ENCODE measurements around the gene BAIAP3. TPM values are rescaled to one million over a fixed set of nuclear protein-coding genes. Genes with fewer than 3 reads are reported as not detected.
"Not testable (repeated sequence)": the region's sequence is repeated elsewhere in the genome, so short reads cannot be mapped to it uniquely, and the experiment has no call there.

BAIAP3 gene
- polyA plus RNA-seq, 4 donors = 4.5 to 10.5 (median 7.0) TPM

- Histone ChIP-seq H3K27me3 (ENCODE audit: control insufficient read depth in 3 of 3, insufficient read depth in 3 of 3, low read length in 3 of 3) (peaks cover 0 to 10% (median 0%) of the 10 kb centered on the region in 3 donors), H3K27ac (ENCODE audit: low read depth in 1 of 3, low read length in 2 of 3) (no peak overlapping the region), H3K4me3 (ENCODE audit: low read depth in 1 of 3, low read length in 3 of 3) (no peak overlapping the region), H3K9me3 (ENCODE audit: control insufficient read depth in 2 of 2, insufficient read depth in 1 of 2, low read depth in 1 of 2, low read length in 1 of 2) (peaks cover 3 to 9% of the 10 kb centered on the region in 2 donors), H3K4me1 (ENCODE audit: control insufficient read depth in 3 of 3, insufficient read depth in 2 of 3, low read depth in 1 of 3, low read length in 2 of 3) (peaks cover 0 to under 1% (median 0%) of the 10 kb centered on the region in 3 donors), H3K36me3 (ENCODE audit: control insufficient read depth in 3 of 3, insufficient read depth in 2 of 3, low read depth in 1 of 3, low read length in 3 of 3) (peaks cover 0 to 56% (median 8%) of the 10 kb centered on the region in 3 donors)
- DNase-seq = no peak
- WGBS, 3 donors = 68 to 79% (median 76%) methylated on average over 17 of the region's 17 CpGs
- no peak for FAIRE-seq
These were observed 7.1 kb upstream of the BAIAP3 start for GRCh38 chr16:1326391-1326790.

- 70 to 77% (median 75%) methylated on average over 12 to 17 of the region's 17 CpGs for WGBS, 3 donors
- FAIRE-seq (no peak), DNase-seq (no peak)
- H3K27me3 ChIP-seq (ENCODE audit: control insufficient read depth in 3 of 3, insufficient read depth in 3 of 3, low read length in 3 of 3) = peaks cover 0 to 17% (median 0%) of the 10 kb centered on the region in 3 donors
- no peak overlapping the region for H3K27ac ChIP-seq (ENCODE audit: low read depth in 1 of 3, low read length in 2 of 3)
- H3K9me3 ChIP-seq (ENCODE audit: control insufficient read depth in 2 of 2, insufficient read depth in 1 of 2, low read depth in 1 of 2, low read length in 1 of 2) = peaks cover 3 to 9% of the 10 kb centered on the region in 2 donors
- H3K4me3 ChIP-seq (ENCODE audit: low read depth in 1 of 3, low read length in 3 of 3) = no peak overlapping the region
- H3K4me1 ChIP-seq (ENCODE audit: control insufficient read depth in 3 of 3, insufficient read depth in 2 of 3, low read depth in 1 of 3, low read length in 2 of 3) = peaks cover 0 to 7% (median 3%) of the 10 kb centered on the region in 3 donors
- peaks cover 0 to 49% (median 8%) of the 10 kb centered on the region in 3 donors for H3K36me3 ChIP-seq (ENCODE audit: control insufficient read depth in 3 of 3, insufficient read depth in 2 of 3, low read depth in 1 of 3, low read length in 3 of 3)
These were observed 6.4 kb upstream of the BAIAP3 start for GRCh38 chr16:1326946-1327618.

GRCh38 chr16:1327619-1327947 lies 5.9 kb upstream of the BAIAP3 start:
- H3K27ac ChIP-seq (ENCODE audit: low read depth in 1 of 3, low read length in 2 of 3) = no peak overlapping the region
- peaks cover 0 to 12% (median 3%) of the 10 kb centered on the region in 3 donors for H3K4me1 ChIP-seq (ENCODE audit: control insufficient read depth in 3 of 3, insufficient read depth in 2 of 3, low read depth in 1 of 3, low read length in 2 of 3)
- FAIRE-seq = no peak
- peaks cover 0 to 22% (median 0%) of the 10 kb centered on the region in 3 donors for H3K27me3 ChIP-seq (ENCODE audit: control insufficient read depth in 3 of 3, insufficient read depth in 3 of 3, low read length in 3 of 3)
- 63 to 82% (median 71%) methylated on average over 5 of the region's 5 CpGs for WGBS, 3 donors
- H3K4me3 ChIP-seq (ENCODE audit: low read depth in 1 of 3, low read length in 3 of 3) = no peak overlapping the region
- H3K9me3 ChIP-seq (ENCODE audit: control insufficient read depth in 2 of 2, insufficient read depth in 1 of 2, low read depth in 1 of 2, low read length in 1 of 2) = peaks cover 3 to 9% of the 10 kb centered on the region in 2 donors
- no peak for DNase-seq
- peaks cover 0 to 45% (median 8%) of the 10 kb centered on the region in 3 donors for H3K36me3 ChIP-seq (ENCODE audit: control insufficient read depth in 3 of 3, insufficient read depth in 2 of 3, low read depth in 1 of 3, low read length in 3 of 3)

- Histone ChIP-seq H3K4me1 (ENCODE audit: control insufficient read depth in 3 of 3, insufficient read depth in 2 of 3, low read depth in 1 of 3, low read length in 2 of 3) (peaks cover 0 to 18% (median 3%) of the 10 kb centered on the region in 3 donors), H3K36me3 (ENCODE audit: control insufficient read depth in 3 of 3, insufficient read depth in 2 of 3, low read depth in 1 of 3, low read length in 3 of 3) (peaks cover 0 to 41% (median 8%) of the 10 kb centered on the region in 3 donors), H3K27me3 (ENCODE audit: control insufficient read depth in 3 of 3, insufficient read depth in 3 of 3, low read length in 3 of 3) (peaks cover 0 to 27% (median 4%) of the 10 kb centered on the region in 3 donors)
- not testable (repeated sequence) for H3K4me3 ChIP-seq (ENCODE audit: low read depth in 1 of 3, low read length in 3 of 3); H3K9me3 ChIP-seq (ENCODE audit: control insufficient read depth in 2 of 2, insufficient read depth in 1 of 2, low read depth in 1 of 2, low read length in 1 of 2); FAIRE-seq; DNase-seq; H3K27ac ChIP-seq (ENCODE audit: low read depth in 1 of 3, low read length in 2 of 3)
- WGBS, 3 donors = 81 to 88% (median 85%) methylated on average over 19 to 20 of the region's 20 CpGs
These were observed 5.3 kb upstream of the BAIAP3 start for GRCh38 chr16:1328136-1328535.

GRCh38 chr16:1328961-1329360 lies 4.5 kb upstream of the BAIAP3 start:
- not testable (repeated sequence) for H3K4me3 ChIP-seq (ENCODE audit: low read depth in 1 of 3, low read length in 3 of 3); DNase-seq; FAIRE-seq; H3K27ac ChIP-seq (ENCODE audit: low read depth in 1 of 3, low read length in 2 of 3); H3K9me3 ChIP-seq (ENCODE audit: control insufficient read depth in 2 of 2, insufficient read depth in 1 of 2, low read depth in 1 of 2, low read length in 1 of 2)
- H3K36me3 ChIP-seq (ENCODE audit: control insufficient read depth in 3 of 3, insufficient read depth in 2 of 3, low read depth in 1 of 3, low read length in 3 of 3) = peaks cover 0 to 33% (median 6%) of the 10 kb centered on the region in 3 donors
- WGBS, 3 donors = 86 to 93% (median 88%) methylated on average over 10 of the region's 10 CpGs
- peaks cover 0 to 32% (median 6%) of the 10 kb centered on the region in 3 donors for H3K27me3 ChIP-seq (ENCODE audit: control insufficient read depth in 3 of 3, insufficient read depth in 3 of 3, low read length in 3 of 3)
- peaks cover 0 to 21% (median 3%) of the 10 kb centered on the region in 3 donors for H3K4me1 ChIP-seq (ENCODE audit: control insufficient read depth in 3 of 3, insufficient read depth in 2 of 3, low read depth in 1 of 3, low read length in 2 of 3)

- FAIRE-seq (no peak), DNase-seq (peak in 1 of 2 donors; percentile 15)
- Histone ChIP-seq H3K36me3 (ENCODE audit: control insufficient read depth in 3 of 3, insufficient read depth in 2 of 3, low read depth in 1 of 3, low read length in 3 of 3) (peaks cover 0 to 18% (median under 1%) of the 10 kb centered on the region in 3 donors), H3K4me1 (ENCODE audit: control insufficient read depth in 3 of 3, insufficient read depth in 2 of 3, low read depth in 1 of 3, low read length in 2 of 3) (peaks cover 0 to 24% (median 3%) of the 10 kb centered on the region in 3 donors), H3K27ac (ENCODE audit: low read depth in 1 of 3, low read length in 2 of 3) (no peak overlapping the region), H3K4me3 (ENCODE audit: low read depth in 1 of 3, low read length in 3 of 3) (no peak overlapping the region), H3K9me3 (ENCODE audit: control insufficient read depth in 2 of 2, insufficient read depth in 1 of 2, low read depth in 1 of 2, low read length in 1 of 2) (peaks cover 3 to 9% of the 10 kb centered on the region in 2 donors), H3K27me3 (ENCODE audit: control insufficient read depth in 3 of 3, insufficient read depth in 3 of 3, low read length in 3 of 3) (peaks cover 4 to 46% (median 6%) of the 10 kb centered on the region in 3 donors)
- WGBS, 3 donors = 66 to 76% (median 74%) methylated on average over 15 to 17 of the region's 17 CpGs
These were observed 3.1 kb upstream of the BAIAP3 start for GRCh38 chr16:1330260-1330914.

- H3K27ac ChIP-seq (ENCODE audit: low read depth in 1 of 3, low read length in 2 of 3) = peak overlapping the region in 1 of 3 donors; percentile 79
- H3K9me3 ChIP-seq (ENCODE audit: control insufficient read depth in 2 of 2, insufficient read depth in 1 of 2, low read depth in 1 of 2, low read length in 1 of 2) = peaks cover 3 to 9% of the 10 kb centered on the region in 2 donors
- no peak for FAIRE-seq
- H3K27me3 ChIP-seq (ENCODE audit: control insufficient read depth in 3 of 3, insufficient read depth in 3 of 3, low read length in 3 of 3) = peaks cover 4 to 54% (median 8%) of the 10 kb centered on the region in 3 donors
- H3K36me3 ChIP-seq (ENCODE audit: control insufficient read depth in 3 of 3, insufficient read depth in 2 of 3, low read depth in 1 of 3, low read length in 3 of 3) = peaks cover 0 to 11% (median 0%) of the 10 kb centered on the region in 3 donors
- no peak for DNase-seq
- H3K4me3 ChIP-seq (ENCODE audit: low read depth in 1 of 3, low read length in 3 of 3) = peak overlapping the region in 2 of 3 donors; percentile 11 to 26
- WGBS, 3 donors = 42 to 55% (median 49%) methylated on average over 22 of the region's 22 CpGs
- peaks cover 0 to 24% (median 3%) of the 10 kb centered on the region in 3 donors for H3K4me1 ChIP-seq (ENCODE audit: control insufficient read depth in 3 of 3, insufficient read depth in 2 of 3, low read depth in 1 of 3, low read length in 2 of 3)
These were observed 2.3 kb upstream of the BAIAP3 start for GRCh38 chr16:1330931-1331711.

Measured in small intestine (tissue), 7 donors.